ENCODE measurements around the gene FGD1.

DNA sequence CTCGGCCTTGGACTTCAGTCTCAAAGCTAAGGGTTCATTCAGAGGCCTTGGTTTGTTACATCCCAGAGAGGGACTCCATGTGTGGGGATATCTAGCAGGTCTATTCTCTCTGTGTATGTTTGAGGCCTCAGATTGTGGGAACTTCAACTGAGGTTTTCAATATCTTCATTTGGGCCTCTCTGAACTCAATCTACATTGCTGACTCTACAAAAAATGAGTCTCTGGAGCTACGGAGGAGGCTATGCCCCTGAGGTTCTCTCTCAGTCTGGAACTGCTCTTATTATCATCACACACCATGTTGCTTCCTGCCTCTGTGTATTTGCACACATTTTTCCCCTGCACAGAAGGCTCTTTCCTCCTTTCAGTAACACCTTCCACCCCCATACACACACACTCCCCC lies 60.9 kb downstream of the FGD1 start:
- TF ChIP-seq, protein P1, sequence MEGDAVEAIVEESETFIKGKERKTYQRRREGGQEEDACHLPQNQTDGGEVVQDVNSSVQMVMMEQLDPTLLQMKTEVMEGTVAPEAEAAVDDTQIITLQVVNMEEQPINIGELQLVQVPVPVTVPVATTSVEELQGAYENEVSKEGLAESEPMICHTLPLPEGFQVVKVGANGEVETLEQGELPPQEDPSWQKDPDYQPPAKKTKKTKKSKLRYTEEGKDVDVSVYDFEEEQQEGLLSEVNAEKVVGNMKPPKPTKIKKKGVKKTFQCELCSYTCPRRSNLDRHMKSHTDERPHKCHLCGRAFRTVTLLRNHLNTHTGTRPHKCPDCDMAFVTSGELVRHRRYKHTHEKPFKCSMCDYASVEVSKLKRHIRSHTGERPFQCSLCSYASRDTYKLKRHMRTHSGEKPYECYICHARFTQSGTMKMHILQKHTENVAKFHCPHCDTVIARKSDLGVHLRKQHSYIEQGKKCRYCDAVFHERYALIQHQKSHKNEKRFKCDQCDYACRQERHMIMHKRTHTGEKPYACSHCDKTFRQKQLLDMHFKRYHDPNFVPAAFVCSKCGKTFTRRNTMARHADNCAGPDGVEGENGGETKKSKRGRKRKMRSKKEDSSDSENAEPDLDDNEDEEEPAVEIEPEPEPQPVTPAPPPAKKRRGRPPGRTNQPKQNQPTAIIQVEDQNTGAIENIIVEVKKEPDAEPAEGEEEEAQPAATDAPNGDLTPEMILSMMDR (IDR thresholded peaks at IDR 0.05 in 8 of 11, conservative IDR thresholded peaks at IDR 0.05 in 3 of 11): no peak
- TF ChIP-seq POLR2AphosphoS5 (IDR thresholded peaks at IDR 0.05) (no peak), POLR2A (IDR thresholded peaks at IDR 0.05) (no peak)

Measured in spleen (tissue), 7 donors.